WTC11 (cell line): ENCODE data around the gene ATP5F1D. TPM values are rescaled to one million over a fixed set of nuclear protein-coding genes. Genes with fewer than 3 reads are reported as not detected.

ENCODE experiments used
- ATAC-seq: fragments of 200-7000 bp; cut with Tn5 transposase; 2 replicates; pipeline ENCODE4 v1.10.0; 2021; ENCODE audit warnings: mild to moderate bottlenecking, moderate library complexity
- CTCF ChIA-PET: fragments of 300-600 bp; sonication (Branson Sonifier 250); formaldehyde crosslinking; loops from one replicate; lab custom pipeline; 2021; ENCODE audit warnings: antibody characterized with exemption; lab: Charles Lee
- POLR2A ChIA-PET: fragments of 350-600 bp; sonication (Branson Sonifier 250); formaldehyde crosslinking; loops from one replicate; lab custom pipeline; 2021; ENCODE audit warnings: antibody characterized with exemption; lab: Charles Lee
- DNase-seq: peaks from one replicate; pipeline ENCODE4 v3.0.0; 2021; ENCODE audit warnings: low spot score
- H3K27ac Mint-ChIP-seq: 2 replicates; pipeline ENCODE4 v1.8.0; 2021; ENCODE audit warnings: mixed read lengths
- H3K27me3 Mint-ChIP-seq: 2 replicates; pipeline ENCODE4 v1.8.0; 2021; ENCODE audit warnings: low read depth, mild to moderate bottlenecking, moderate library complexity, mixed read lengths
- H3K36me3 Mint-ChIP-seq: 2 replicates; pipeline ENCODE4 v1.8.0; 2021; ENCODE audit warnings: mixed read lengths
- H3K4me1 Mint-ChIP-seq: 2 replicates; pipeline ENCODE4 v1.8.0; 2022; ENCODE audit warnings: mixed read lengths
- H3K4me3 Mint-ChIP-seq: 2 replicates; pipeline ENCODE4 v1.8.0; 2021; ENCODE audit warnings: mild to moderate bottlenecking, moderate library complexity, mixed read lengths
- H3K9me3 Mint-ChIP-seq: 2 replicates; pipeline ENCODE4 v1.8.0; 2021; ENCODE audit warnings: mixed read lengths
- ATF1 ChIP-seq: sonication (generic); formaldehyde crosslinking; IDR thresholded peaks from 2 replicates; pipeline ENCODE4 v1.8.1; 2023; ENCODE audit warnings: mild to moderate bottlenecking, moderate library complexity, missing genetic modification reagents
- CREM ChIP-seq: sonication (generic); formaldehyde crosslinking; IDR thresholded peaks from 2 replicates; pipeline ENCODE4 v1.8.1; 2022; ENCODE audit warnings: mild to moderate bottlenecking, missing genetic modification reagents, moderate library complexity
- FOXK1 ChIP-seq: sonication (generic); formaldehyde crosslinking; IDR thresholded peaks from 2 replicates; pipeline ENCODE4 v1.8.0; 2022; ENCODE audit warnings: mild to moderate bottlenecking, moderate library complexity, missing genetic modification reagents
- JAZF1 ChIP-seq: fragments of 250-450 bp; sonication (Bioruptor Pico); IDR thresholded peaks from 2 replicates; pipeline ENCODE4 v1.9.0; 2021; ENCODE audit warnings: moderate library complexity, mild to moderate bottlenecking, inconsistent platforms
- NFYB ChIP-seq: sonication (generic); formaldehyde crosslinking; conservative IDR thresholded peaks from 2 replicates; pipeline ENCODE4 v1.8.0; 2022; ENCODE audit warnings: low read depth, missing genetic modification reagents
- NR1H2 ChIP-seq: sonication (generic); formaldehyde crosslinking; IDR thresholded peaks from 2 replicates; pipeline ENCODE4 v1.9.0; 2021; ENCODE audit warnings: mild to moderate bottlenecking, moderate library complexity, missing genetic modification reagents
- SMAD3 ChIP-seq: sonication (generic); formaldehyde crosslinking; IDR thresholded peaks from 2 replicates; pipeline ENCODE4 v1.8.0; 2022; ENCODE audit warnings: missing genetic modification reagents, mild to moderate bottlenecking, borderline replicate concordance
- ZMAT4 ChIP-seq: fragments of 250-450 bp; sonication (Bioruptor Pico); IDR thresholded peaks from 2 replicates; pipeline ENCODE4 v1.9.0; 2021; ENCODE audit warnings: mild to moderate bottlenecking
- ZNF121 ChIP-seq: sonication (generic); formaldehyde crosslinking; IDR thresholded peaks from 2 replicates; pipeline ENCODE4 v1.8.0; 2023; ENCODE audit warnings: missing genetic modification reagents
- ZNF263 ChIP-seq: sonication (generic); formaldehyde crosslinking; IDR thresholded peaks from 2 replicates; pipeline ENCODE4 v1.8.1; 2022; ENCODE audit warnings: low read depth, mild to moderate bottlenecking, moderate library complexity, missing genetic modification reagents
- ZNF396 ChIP-seq: fragments of 250-450 bp; sonication (Bioruptor Pico); IDR thresholded peaks from 2 replicates; pipeline ENCODE4 v1.8.0; 2021; ENCODE audit warnings: mild to moderate bottlenecking, moderate library complexity, borderline replicate concordance
- ZNF423 ChIP-seq: fragments of 250-450 bp; sonication (Bioruptor Pico); IDR thresholded peaks from 2 replicates; pipeline ENCODE4 v2.1.2; 2022; ENCODE audit warnings: mild to moderate bottlenecking, moderate library complexity
- total RNA-seq: library from RNA; stranded (reverse); gene quantifications from 3 replicates; pipeline ENCODE4 v1.2.3, GENCODE V29; 2021
- TF ChIP-seq, protein P1 (sequence below): sonication (generic); formaldehyde crosslinking; IDR thresholded peaks from 2 replicates; pipeline ENCODE4 v1.8.1; 2022; ENCODE audit warnings: mild to moderate bottlenecking, moderate library complexity, missing genetic modification reagents
- TF ChIP-seq, protein P2 (sequence below): sonication (generic); formaldehyde crosslinking; IDR thresholded peaks from 2 replicates; pipeline ENCODE4 v1.8.1; 2023; ENCODE audit warnings: mild to moderate bottlenecking, missing genetic modification reagents
- TF ChIP-seq, protein P3 (sequence below): fragments of 200-600 bp; IDR thresholded peaks from 2 replicates; pipeline ENCODE4 v1.8.0; 2022; ENCODE audit warnings: antibody characterized with exemption
- TF ChIP-seq, protein P4 (sequence below): sonication (generic); formaldehyde crosslinking; IDR thresholded peaks from 2 replicates; pipeline ENCODE4 v1.8.1; 2023; ENCODE audit warnings: mild to moderate bottlenecking, moderate library complexity, missing genetic modification reagents
- TF ChIP-seq, protein P5 (sequence below): sonication (generic); formaldehyde crosslinking; IDR thresholded peaks from 2 replicates; pipeline ENCODE4 v1.8.1; 2023; ENCODE audit warnings: mild to moderate bottlenecking, missing genetic modification reagents, borderline replicate concordance
- TF ChIP-seq, protein P6 (sequence below): sonication (generic); formaldehyde crosslinking; IDR thresholded peaks from 2 replicates; pipeline ENCODE4 v1.8.1; 2022; ENCODE audit warnings: low read depth, missing genetic modification reagents, borderline replicate concordance

Gene ATP5F1D
- total RNA-seq, 1 experiment from 2014 or later = 277 TPM

DNA sequence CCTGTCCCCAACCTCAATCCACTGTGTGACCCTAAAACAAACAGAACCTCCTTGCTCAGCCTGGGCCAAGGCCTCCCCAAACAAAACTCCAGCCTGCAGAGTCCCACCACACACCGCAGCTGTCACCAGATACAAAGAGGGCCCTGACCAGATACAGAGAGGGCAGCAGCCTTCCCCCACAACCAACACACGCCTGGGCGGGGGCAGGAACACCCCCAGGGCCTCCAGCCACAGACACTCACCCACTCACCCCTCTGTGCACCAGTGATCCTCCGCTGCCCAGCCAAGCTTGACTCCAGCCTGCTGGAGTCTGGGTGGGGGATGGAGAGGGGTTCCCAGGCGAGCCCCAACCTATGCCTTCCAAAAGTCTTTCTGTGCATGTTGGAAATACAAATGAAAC is 21.6 kb downstream of the ATP5F1D start:
- TF ChIP-seq ZMAT4 (CRISPR knock-in tag) (no peak), ZNF396 (CRISPR knock-in tag) (no peak), NFYB (no peak), SMAD3 (CRISPR knock-in tag) (no peak), FOXK1 (CRISPR knock-in tag) (no peak), CREM (CRISPR knock-in tag) (no peak), ATF1 (CRISPR knock-in tag) (no peak), ZNF121 (no peak), ZNF263 (CRISPR knock-in tag) (no peak), NR1H2 (no peak), JAZF1 (CRISPR knock-in tag) (no peak), ZNF423 (no peak)
- TF ChIP-seq, protein P1, sequence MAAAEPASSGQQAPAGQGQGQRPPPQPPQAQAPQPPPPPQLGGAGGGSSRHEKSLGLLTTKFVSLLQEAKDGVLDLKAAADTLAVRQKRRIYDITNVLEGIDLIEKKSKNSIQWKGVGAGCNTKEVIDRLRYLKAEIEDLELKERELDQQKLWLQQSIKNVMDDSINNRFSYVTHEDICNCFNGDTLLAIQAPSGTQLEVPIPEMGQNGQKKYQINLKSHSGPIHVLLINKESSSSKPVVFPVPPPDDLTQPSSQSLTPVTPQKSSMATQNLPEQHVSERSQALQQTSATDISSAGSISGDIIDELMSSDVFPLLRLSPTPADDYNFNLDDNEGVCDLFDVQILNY = no peak
- TF ChIP-seq, protein P2, sequence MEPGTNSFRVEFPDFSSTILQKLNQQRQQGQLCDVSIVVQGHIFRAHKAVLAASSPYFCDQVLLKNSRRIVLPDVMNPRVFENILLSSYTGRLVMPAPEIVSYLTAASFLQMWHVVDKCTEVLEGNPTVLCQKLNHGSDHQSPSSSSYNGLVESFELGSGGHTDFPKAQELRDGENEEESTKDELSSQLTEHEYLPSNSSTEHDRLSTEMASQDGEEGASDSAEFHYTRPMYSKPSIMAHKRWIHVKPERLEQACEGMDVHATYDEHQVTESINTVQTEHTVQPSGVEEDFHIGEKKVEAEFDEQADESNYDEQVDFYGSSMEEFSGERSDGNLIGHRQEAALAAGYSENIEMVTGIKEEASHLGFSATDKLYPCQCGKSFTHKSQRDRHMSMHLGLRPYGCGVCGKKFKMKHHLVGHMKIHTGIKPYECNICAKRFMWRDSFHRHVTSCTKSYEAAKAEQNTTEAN = no peak
- TF ChIP-seq, protein P3, sequence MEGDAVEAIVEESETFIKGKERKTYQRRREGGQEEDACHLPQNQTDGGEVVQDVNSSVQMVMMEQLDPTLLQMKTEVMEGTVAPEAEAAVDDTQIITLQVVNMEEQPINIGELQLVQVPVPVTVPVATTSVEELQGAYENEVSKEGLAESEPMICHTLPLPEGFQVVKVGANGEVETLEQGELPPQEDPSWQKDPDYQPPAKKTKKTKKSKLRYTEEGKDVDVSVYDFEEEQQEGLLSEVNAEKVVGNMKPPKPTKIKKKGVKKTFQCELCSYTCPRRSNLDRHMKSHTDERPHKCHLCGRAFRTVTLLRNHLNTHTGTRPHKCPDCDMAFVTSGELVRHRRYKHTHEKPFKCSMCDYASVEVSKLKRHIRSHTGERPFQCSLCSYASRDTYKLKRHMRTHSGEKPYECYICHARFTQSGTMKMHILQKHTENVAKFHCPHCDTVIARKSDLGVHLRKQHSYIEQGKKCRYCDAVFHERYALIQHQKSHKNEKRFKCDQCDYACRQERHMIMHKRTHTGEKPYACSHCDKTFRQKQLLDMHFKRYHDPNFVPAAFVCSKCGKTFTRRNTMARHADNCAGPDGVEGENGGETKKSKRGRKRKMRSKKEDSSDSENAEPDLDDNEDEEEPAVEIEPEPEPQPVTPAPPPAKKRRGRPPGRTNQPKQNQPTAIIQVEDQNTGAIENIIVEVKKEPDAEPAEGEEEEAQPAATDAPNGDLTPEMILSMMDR = no peak
- TF ChIP-seq, protein P4, sequence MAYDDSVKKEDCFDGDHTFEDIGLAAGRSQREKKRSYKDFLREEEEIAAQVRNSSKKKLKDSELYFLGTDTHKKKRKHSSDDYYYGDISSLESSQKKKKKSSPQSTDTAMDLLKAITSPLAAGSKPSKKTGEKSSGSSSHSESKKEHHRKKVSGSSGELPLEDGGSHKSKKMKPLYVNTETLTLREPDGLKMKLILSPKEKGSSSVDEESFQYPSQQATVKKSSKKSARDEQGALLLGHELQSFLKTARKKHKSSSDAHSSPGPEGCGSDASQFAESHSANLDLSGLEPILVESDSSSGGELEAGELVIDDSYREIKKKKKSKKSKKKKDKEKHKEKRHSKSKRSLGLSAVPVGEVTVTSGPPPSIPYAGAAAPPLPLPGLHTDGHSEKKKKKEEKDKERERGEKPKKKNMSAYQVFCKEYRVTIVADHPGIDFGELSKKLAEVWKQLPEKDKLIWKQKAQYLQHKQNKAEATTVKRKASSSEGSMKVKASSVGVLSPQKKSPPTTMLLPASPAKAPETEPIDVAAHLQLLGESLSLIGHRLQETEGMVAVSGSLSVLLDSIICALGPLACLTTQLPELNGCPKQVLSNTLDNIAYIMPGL (CRISPR knock-in tag) = no peak
- TF ChIP-seq, protein P5, sequence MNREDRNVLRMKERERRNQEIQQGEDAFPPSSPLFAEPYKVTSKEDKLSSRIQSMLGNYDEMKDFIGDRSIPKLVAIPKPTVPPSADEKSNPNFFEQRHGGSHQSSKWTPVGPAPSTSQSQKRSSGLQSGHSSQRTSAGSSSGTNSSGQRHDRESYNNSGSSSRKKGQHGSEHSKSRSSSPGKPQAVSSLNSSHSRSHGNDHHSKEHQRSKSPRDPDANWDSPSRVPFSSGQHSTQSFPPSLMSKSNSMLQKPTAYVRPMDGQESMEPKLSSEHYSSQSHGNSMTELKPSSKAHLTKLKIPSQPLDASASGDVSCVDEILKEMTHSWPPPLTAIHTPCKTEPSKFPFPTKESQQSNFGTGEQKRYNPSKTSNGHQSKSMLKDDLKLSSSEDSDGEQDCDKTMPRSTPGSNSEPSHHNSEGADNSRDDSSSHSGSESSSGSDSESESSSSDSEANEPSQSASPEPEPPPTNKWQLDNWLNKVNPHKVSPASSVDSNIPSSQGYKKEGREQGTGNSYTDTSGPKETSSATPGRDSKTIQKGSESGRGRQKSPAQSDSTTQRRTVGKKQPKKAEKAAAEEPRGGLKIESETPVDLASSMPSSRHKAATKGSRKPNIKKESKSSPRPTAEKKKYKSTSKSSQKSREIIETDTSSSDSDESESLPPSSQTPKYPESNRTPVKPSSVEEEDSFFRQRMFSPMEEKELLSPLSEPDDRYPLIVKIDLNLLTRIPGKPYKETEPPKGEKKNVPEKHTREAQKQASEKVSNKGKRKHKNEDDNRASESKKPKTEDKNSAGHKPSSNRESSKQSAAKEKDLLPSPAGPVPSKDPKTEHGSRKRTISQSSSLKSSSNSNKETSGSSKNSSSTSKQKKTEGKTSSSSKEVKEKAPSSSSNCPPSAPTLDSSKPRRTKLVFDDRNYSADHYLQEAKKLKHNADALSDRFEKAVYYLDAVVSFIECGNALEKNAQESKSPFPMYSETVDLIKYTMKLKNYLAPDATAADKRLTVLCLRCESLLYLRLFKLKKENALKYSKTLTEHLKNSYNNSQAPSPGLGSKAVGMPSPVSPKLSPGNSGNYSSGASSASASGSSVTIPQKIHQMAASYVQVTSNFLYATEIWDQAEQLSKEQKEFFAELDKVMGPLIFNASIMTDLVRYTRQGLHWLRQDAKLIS (CRISPR knock-in tag) = no peak
- TF ChIP-seq, protein P6, sequence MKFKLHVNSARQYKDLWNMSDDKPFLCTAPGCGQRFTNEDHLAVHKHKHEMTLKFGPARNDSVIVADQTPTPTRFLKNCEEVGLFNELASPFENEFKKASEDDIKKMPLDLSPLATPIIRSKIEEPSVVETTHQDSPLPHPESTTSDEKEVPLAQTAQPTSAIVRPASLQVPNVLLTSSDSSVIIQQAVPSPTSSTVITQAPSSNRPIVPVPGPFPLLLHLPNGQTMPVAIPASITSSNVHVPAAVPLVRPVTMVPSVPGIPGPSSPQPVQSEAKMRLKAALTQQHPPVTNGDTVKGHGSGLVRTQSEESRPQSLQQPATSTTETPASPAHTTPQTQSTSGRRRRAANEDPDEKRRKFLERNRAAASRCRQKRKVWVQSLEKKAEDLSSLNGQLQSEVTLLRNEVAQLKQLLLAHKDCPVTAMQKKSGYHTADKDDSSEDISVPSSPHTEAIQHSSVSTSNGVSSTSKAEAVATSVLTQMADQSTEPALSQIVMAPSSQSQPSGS (CRISPR knock-in tag) = no peak
- peaks cover 3% of the 10 kb centered on the region; the same call in 1 of the 2 replicates for H3K36me3 Mint-ChIP-seq
- H3K4me1 Mint-ChIP-seq = peaks cover 57% of the 10 kb centered on the region
- peak overlapping the region; percentile 39 for H3K4me3 Mint-ChIP-seq
- ChIA-PET POLR2A (interaction anchor here (1.5 kb wide), 1 partner anchor 19 kb away, joined by 4 read pairs; no protein-coding TSS in a partner anchor), CTCF (interaction anchor here (0.6 to 15.6 kb wide), 2 partner anchors 17 to 20 kb away, joined by 3 to 648 read pairs; partner anchors contain the start of gene ATP5F1D)
- ATAC-seq (no peak), DNase-seq (no peak)
- no peaks in the 10 kb centered on the region for H3K9me3 Mint-ChIP-seq
- H3K27ac Mint-ChIP-seq = peak overlapping the region; percentile 44; the same call in 1 of the 2 replicates
- peaks cover 5% of the 10 kb centered on the region for H3K27me3 Mint-ChIP-seq
